MM.1S (cell line): ENCODE results near the gene MATN1.

Source experiments
- DNase-seq: peaks from one replicate; pipeline ENCODE4 v3.0.0-alpha.2; 2015
- H2AFZ ChIP-seq: fragments of 300-600 bp; sonication (generic); 2 replicates; pipeline ENCODE4 v1.6.0; 2016; ENCODE audit warnings: antibody characterized with exemption, low read length
- H3F3A ChIP-seq: fragments of 300-600 bp; sonication (generic); 2 replicates; pipeline ENCODE4 v1.6.1; 2016; ENCODE audit warnings: mild to moderate bottlenecking, antibody characterized with exemption, low read length, moderate library complexity, mixed read lengths; ENCODE audit not compliant: insufficient read depth
- H3K27ac ChIP-seq: fragments of 300-600 bp; sonication (generic); 2 replicates; pipeline ENCODE4 v1.5.1; 2016; ENCODE audit warnings: mild to moderate bottlenecking, low read length
- H3K27me3 ChIP-seq: fragments of 300-600 bp; sonication (generic); replicated peaks from 2 replicates; pipeline ENCODE4 v1.6.0; 2016; ENCODE audit warnings: low read length; ENCODE audit not compliant: insufficient read depth
- H3K36me3 ChIP-seq: fragments of 300-600 bp; sonication (generic); replicated peaks from 2 replicates; pipeline ENCODE4 v1.6.1; 2016; ENCODE audit warnings: mild to moderate bottlenecking, low read length, mixed read lengths; ENCODE audit not compliant: insufficient read depth
- H3K4me1 ChIP-seq: fragments of 300-600 bp; sonication (generic); 2 replicates; pipeline ENCODE4 v1.6.1; 2016; ENCODE audit warnings: low read length, mixed read lengths
- H3K4me2 ChIP-seq: fragments of 300-600 bp; sonication (generic); 2 replicates; pipeline ENCODE4 v1.6.0; 2016; ENCODE audit warnings: low read depth, low read length
- H3K4me3 ChIP-seq: fragments of 300-600 bp; sonication (generic); 2 replicates; pipeline ENCODE4 v1.5.1; 2016; ENCODE audit warnings: low read length, mixed read lengths
- H3K79me2 ChIP-seq: fragments of 300-600 bp; sonication (generic); 2 replicates; pipeline ENCODE4 v1.6.1; 2016; ENCODE audit warnings: mixed run types, low read length, mixed read lengths
- H3K9ac ChIP-seq: fragments of 300-600 bp; sonication (generic); 2 replicates; pipeline ENCODE4 v1.6.1; 2016; ENCODE audit warnings: low read length, mixed read lengths
- H3K9me2 ChIP-seq: fragments of 300-600 bp; sonication (generic); replicated peaks from 2 replicates; pipeline ENCODE4 v1.6.1; 2016; ENCODE audit warnings: mild to moderate bottlenecking, low read length, mixed read lengths; ENCODE audit not compliant: insufficient read depth
- H3K9me3 ChIP-seq: fragments of 300-600 bp; sonication (generic); replicated peaks from 2 replicates; pipeline ENCODE4 v1.6.1; 2016; ENCODE audit warnings: mild to moderate bottlenecking, low read length, mixed read lengths; ENCODE audit not compliant: insufficient read depth
- H4K20me1 ChIP-seq: fragments of 300-600 bp; sonication (generic); 2 replicates; pipeline ENCODE4 v1.6.1; 2016; ENCODE audit warnings: mild to moderate bottlenecking, low read length, moderate library complexity, mixed read lengths; ENCODE audit not compliant: insufficient read depth
- CTCF ChIP-seq: fragments of 300-600 bp; sonication (generic); IDR thresholded peaks from 2 replicates; pipeline ENCODE4 v1.5.1; 2016; ENCODE audit warnings: antibody characterized with exemption, low read length, mixed read lengths
- EZH2 ChIP-seq: fragments of 300-600 bp; sonication (generic); optimal IDR thresholded peaks from 2 replicates; pipeline ENCODE3; 2017; ENCODE audit warnings: low read depth, mild to moderate bottlenecking, antibody characterized with exemption, low read length, mixed read lengths
- EZH2phosphoT487 ChIP-seq: fragments of 300-600 bp; sonication (generic); IDR thresholded peaks from 2 replicates; pipeline ENCODE4 v1.6.1; 2018; ENCODE audit warnings: antibody characterized with exemption, low read length

Gene MATN1

GRCh38 chr1:30734106-30734505 is 10.7 kb upstream of the MATN1 start:
- no peaks in the 10 kb centered on the region for H3K27me3 ChIP-seq
- DNase-seq = no peak
- TF ChIP-seq EZH2 (no peak), CTCF (no peak), EZH2phosphoT487 (no peak)
- H3K4me1 ChIP-seq = no peaks in the 10 kb centered on the region
- no peak overlapping the region for H3K9ac ChIP-seq
- no peaks in the 10 kb centered on the region for H3K9me3 ChIP-seq
- H2AFZ ChIP-seq = no peak overlapping the region
- no peaks in the 10 kb centered on the region for H3K9me2 ChIP-seq
- no peak overlapping the region for H3K4me2 ChIP-seq
- H3K27ac ChIP-seq = no peak overlapping the region
- peaks cover 35% of the 10 kb centered on the region for H3K79me2 ChIP-seq
- no peak overlapping the region for H3K4me3 ChIP-seq
- H4K20me1 ChIP-seq = no peaks in the 10 kb centered on the region
- H3F3A ChIP-seq = peaks cover 39% of the 10 kb centered on the region
- peaks cover 39% of the 10 kb centered on the region for H3K36me3 ChIP-seq

- Histone ChIP-seq H3K79me2 (peaks cover 28% of the 10 kb centered on the region), H3K27ac (no peak overlapping the region), H3K4me2 (no peak overlapping the region), H2AFZ (no peak overlapping the region), H3K36me3 (peaks cover 33% of the 10 kb centered on the region), H3K9me3 (no peaks in the 10 kb centered on the region), H3F3A (peaks cover 39% of the 10 kb centered on the region), H3K4me3 (no peak overlapping the region), H3K9ac (no peak overlapping the region), H3K4me1 (no peaks in the 10 kb centered on the region), H4K20me1 (no peaks in the 10 kb centered on the region), H3K9me2 (no peaks in the 10 kb centered on the region), H3K27me3 (no peaks in the 10 kb centered on the region)
- no peak for DNase-seq
- TF ChIP-seq EZH2 (no peak), EZH2phosphoT487 (no peak), CTCF (no peak)
Observed at GRCh38 chr1:30733493-30733892, 10.1 kb upstream of the MATN1 start.

GRCh38 chr1:30732277-30732996 is 9.1 kb upstream of the MATN1 start:
- Histone ChIP-seq H3K27ac (no peak overlapping the region), H3K36me3 (peaks cover 22% of the 10 kb centered on the region), H3K9ac (no peak overlapping the region), H2AFZ (no peak overlapping the region), H3K9me3 (no peaks in the 10 kb centered on the region), H3K4me3 (no peak overlapping the region), H3K4me1 (no peaks in the 10 kb centered on the region), H3K27me3 (no peaks in the 10 kb centered on the region), H3K9me2 (no peaks in the 10 kb centered on the region), H3K79me2 (peaks cover 18% of the 10 kb centered on the region), H3K4me2 (no peak overlapping the region), H3F3A (peaks cover 39% of the 10 kb centered on the region), H4K20me1 (no peaks in the 10 kb centered on the region)
- DNase-seq = no peak
- TF ChIP-seq EZH2phosphoT487 (no peak), EZH2 (no peak), CTCF (no peak)
